OCI-M2 (cell line): ENCODE measurements around the gene DECR2.

Experiments used
- DNase-seq: peaks from one replicate; lab custom pipeline; 2025; ENCODE audit not compliant: unreplicated experiment; lab: John Stamatoyannopoulos, UW

Gene DECR2

DNA sequence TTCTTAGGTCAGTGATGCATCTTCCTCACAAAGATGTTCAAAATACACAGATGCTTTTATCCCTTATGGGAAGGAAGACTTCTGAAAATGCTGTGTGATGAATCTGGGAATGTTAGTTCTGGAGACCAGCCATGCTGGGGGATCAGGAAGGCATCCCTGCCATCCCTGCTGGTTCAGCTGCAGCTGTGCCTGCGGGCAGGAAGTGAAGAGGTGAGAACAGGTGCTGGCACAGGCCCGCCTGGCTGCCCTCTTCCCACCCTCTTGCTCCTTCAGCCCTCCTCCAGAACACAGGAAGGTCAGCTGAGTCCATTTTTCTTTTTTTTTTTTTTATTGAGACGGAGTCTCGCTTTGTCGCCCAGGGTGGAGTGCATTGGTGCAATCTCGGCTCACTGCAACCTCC, 38.9 kb downstream of the DECR2 start:
- no peak for DNase-seq

DNA sequence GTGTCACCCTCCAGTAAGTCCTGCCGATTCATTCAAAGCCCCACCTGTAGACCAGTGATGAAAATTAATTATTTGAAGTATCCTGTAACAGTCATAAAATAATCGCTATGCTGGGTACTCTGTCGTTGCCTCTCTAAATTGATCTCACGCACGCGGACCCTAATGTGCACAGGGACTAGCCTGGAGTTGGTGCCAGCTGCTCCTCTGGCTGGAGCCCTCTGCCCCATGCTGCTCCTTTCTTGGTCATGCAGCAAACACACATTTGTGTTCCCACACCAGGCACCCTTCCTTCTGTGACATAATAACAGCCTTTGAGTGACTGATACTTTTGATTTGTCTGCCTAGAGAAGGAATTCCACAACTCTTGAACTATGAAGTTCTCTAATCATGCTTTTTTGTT, 39.8 kb downstream of the DECR2 start:
- no peak for DNase-seq

DNA sequence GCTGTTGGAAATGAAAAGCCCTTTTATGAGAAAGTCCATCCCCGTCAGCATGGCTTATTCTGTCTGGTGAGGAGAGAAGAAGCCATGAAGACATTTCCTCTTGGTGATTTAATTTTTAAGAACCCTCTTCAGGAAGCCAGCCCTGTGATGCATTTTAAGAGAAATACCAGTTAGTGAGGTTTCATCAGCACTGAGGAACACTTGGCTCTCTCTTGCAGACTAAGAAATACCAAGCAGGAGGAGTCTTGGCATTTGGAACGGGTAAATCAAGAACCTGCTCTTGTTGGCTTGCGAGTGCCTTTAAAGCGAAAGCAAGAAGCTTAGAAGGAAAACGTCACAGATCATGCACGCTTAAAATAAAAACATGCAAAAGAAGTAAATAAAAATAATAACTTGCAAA, 41.3 kb downstream of the DECR2 start:
- no peak for DNase-seq

DNA sequence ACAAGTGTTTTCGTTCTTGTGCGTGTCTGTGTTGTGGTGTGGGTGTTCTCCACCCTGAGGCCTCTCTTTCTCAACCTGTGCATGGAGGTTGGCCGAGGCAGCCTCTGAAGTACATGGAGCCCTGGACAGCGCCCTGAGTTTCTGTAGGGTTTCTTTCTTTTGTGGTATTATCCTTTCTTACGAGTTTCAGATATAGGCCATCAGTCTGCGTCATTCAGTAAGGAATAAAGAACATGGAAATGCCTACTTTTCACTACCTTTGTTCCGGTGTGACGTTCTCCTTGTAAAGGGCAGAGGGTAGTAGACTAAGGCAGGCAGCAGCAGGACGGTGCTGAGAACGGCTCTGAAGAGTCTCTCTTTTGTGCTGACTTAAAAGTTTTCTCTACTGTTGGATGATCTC, 42.3 kb downstream of the DECR2 start:
- DNase-seq = no peak

DNA sequence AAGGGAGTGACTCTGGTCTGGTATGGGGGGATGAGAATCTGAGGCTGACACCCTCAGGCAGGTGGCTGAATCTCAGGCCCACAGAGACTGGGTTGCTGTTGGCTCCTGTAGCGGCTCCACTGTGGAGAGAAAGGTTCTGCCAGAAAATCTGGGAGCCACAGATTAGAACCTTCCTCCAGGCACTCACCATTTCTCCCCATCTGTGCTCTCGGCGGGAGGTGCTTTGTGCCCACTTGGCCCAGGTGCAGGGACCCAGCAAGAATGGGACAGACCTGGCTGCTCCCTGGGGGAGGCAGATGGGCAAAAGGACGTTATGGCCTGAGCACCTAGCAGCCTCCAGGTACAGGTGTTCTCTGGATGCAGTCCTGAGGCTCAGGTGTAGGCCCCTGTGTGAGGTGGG, 43.9 kb downstream of the DECR2 start:
- DNase-seq = no peak

DNA sequence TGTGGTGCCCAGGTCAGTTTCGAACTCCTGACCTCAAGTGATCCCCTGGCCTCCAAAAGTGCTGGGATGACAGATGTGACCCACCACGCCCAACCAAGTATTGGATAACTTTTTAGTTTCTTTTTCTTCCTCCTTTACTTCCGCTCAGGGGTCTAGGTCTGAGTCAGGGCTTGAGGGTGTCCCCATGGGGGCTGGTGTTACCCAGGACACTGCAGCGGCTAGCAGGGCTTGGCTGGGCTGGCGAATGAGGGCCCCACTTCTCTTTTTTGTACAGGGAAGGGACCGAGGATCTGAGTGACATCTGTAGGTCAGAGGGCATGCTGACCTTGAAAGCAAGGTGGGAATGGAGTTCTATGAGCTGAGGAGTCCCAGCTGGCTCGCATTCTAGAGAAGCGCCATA, 48.7 kb downstream of the DECR2 start:
- no peak for DNase-seq

DNA sequence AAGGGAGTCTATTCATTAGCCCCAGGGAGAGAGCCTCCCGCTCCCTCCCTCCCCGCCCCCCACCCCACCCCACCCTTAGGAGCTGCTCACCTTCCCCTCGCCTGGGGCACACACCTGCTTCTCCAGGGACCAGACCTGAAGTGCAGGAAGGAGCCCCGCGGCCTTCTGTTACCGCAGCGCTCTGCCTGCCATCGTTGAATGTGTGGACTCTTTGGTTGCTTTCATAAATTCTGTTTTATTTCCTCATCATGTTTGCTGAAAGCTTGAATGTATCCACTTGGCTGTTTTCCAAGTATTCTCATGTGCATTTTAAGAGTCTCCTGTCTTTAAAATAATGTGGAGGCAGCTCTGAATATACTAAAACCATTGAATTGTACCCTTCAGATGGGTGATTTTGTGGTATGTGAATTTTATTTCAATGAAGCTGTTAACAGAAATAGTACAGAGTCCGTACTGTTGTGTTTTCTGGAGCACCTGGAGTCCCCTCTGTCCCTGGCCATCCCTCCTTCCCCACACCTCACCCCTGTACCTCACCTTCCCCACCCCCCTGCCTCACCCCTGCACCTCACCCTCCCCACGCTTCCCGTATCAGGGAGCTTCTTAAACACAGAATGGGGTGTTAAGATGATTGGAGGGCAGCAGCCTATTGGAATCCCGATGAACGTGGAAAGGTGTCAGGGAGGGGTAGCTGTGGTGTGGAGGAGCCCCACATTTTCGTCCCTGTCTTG, 49.3 kb downstream of the DECR2 start:
- DNase-seq = no peak

DNA sequence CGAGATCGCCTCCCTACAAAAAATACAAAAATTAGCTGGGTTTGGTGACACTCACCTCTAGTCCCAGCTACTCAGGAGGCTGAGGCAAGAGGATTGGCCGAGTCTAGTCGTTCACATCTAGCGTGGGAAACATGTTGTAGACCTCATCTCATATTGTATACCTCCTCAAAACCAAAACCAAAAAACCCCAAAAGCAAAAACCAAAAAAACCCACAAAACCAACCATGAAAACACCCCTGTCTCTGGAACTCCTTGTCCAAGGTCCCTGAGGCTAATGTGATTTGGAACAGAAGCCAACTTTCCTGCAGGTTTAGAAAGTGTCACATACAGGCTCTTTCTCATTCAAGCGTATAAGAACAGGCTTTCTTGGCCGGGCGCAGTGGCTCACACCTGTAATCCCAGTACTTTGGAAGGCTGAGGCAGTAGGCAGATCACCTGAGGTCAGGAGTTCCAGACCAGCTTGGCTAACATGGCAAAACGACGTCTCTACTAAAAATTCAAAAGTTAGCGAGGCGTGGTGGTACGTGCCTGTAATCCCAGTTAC, 52.8 kb downstream of the DECR2 start:
- DNase-seq = no peak

DNA sequence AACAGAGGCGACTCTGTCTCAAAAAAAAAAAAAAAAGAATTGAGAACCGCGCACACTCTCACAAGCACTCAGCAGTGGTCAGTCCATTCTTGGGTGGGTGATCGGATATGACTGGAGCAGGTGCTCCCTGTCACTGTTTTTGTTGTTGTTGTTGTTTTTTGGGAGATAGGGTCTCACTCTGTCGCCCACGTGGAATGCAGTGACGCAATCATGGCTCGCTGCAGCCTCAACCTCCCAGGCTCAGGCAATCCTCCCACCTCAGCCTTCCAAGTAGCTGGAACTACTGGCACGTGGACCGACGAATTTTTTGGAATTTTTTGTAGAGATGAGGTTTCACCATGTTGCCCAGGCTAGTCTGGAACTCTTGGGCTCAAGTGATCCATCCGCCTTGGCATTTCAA, 53.8 kb downstream of the DECR2 start:
- no peak for DNase-seq

DNA sequence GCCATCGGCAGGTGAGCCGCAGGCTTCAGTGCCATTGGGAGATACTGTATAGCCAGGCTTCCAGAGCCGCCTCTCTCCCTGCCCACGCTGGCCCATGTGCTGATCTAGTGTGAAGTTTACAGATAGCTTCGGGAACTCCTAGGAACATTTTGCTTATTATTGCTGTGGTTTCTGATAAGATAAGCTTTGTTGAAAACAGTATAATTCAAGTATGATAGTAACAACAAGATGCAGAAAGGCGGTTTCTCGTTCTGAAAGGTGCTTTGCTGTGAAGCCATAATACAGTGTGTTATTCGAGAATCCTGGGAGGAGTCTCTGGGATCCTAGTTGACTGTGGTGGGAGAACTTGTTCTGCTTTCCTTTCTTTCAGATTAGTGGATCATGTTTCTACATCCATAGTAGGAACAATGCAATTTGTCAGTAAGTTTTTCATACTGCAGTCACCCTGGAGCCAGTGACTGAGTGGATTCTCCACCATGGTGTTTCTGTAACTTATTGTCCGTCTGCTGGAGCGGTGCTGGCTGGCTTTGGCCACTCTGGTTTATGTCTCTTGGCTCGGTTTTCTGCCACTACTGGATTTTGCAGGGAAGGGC, 55.3 kb downstream of the DECR2 start:
- peak; percentile 7 for DNase-seq

DNA sequence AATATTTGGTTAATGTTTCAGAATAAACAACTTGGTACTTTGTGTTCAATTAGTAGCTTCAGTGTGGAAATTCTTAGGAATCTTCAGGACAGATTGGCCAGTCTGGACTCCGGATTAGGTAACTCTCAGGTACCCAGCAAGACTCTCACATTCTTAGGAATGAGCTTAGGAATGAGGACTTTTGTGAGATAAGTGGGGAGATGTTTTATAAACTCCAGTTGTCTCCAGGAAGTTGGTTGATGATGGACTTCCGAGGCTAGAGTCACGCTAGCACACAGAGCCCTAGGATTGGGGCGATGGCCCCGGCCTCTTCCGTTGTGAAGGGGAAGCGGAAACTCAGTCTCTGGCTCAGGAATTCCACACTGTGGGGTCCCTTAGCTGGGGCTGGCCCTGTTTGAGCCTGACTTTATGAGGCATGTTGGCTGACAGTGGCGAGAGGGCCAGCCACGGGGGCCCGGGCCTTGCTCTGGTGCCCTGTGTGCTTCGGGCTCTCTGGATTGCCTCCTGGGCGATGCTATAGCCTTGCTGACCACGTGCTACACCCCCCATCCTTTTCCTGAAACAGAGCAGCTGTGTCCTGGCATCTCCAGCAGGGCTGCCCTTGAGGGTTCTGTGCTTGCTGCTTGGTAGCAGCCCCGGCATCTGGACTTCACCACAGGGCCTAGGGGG, 56.2 kb downstream of the DECR2 start:
- no peak for DNase-seq

DNA sequence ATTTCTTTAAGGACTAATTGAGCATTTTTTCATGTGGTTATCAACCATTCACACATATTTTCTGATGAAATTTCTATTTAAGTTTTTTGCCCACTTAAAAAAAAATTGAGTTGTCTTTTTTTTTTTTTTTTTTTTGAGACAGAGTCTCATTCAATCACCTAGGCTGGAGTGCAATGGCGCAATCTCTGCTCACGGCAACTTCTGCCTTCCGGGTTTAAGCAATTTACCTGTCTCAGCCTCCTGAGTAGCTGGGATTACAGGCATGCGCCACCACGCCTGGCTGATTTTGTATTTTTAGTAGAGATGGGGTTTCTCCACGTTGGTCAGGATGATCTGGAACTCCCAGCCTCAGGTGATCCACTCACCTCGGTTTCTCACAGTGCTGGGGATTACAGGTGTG, 58.1 kb downstream of the DECR2 start:
- DNase-seq = no peak

DNA sequence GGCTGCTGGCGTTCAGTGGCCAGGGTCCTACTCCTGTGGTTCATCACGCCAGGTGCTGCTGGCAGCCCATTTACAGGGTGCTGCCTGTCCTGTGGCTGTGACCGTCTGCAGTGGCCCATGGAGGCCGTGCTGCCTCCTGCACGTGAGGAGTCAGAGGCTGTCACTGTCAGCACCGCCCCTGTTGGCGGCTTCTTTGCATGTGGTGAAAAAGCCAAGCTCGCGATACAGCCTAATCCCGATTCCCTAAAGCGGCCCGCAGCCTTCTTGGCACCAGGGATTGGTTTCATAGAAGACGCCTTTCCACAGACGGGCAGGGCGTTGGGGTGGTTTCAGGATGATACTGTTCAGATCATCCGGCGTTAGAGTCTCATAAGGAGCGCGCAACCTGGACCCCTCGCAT, 59.1 kb downstream of the DECR2 start:
- no peak for DNase-seq
